HepG2 (cell line): ENCODE results near the gene ANKZF1. TPM values are rescaled to one million over a fixed set of nuclear protein-coding genes. Genes with fewer than 3 reads are reported as not detected.

Experiments used
- ATAC-seq: fragments of 200-7000 bp; cut with Tn5 transposase; 3 replicates; pipeline ENCODE4 v1.9.1; 2020; ENCODE audit warnings: mild to moderate bottlenecking, moderate library complexity
- BruUV-seq: library from RNA; stranded (reverse); fragments of 400-500 nt; replicated peaks from 2 replicates; lab custom pipeline; 2021; lab: Mats Ljungman, UMichigan
- CTCF ChIA-PET: fragments of 300-600 bp; formaldehyde crosslinking; extraction: SDS; loops from one replicate; lab custom pipeline; 2021; ENCODE audit warnings: low total read pairs, inconsistent platforms, low intra/inter-chr PET ratio; lab: Yijun Ruan, JAX
- POLR2A ChIA-PET: fragments of 350-600 bp; sonication (Branson Sonifier 250); formaldehyde crosslinking; loops from one replicate; lab custom pipeline; 2020; ENCODE audit warnings: antibody characterized with exemption, inconsistent platforms; lab: Yijun Ruan, JAX
- DNase-seq: peaks from one replicate; pipeline ENCODE4 v3.0.0-alpha.2; 2015; ENCODE audit warnings: low spot score
- FAIRE-seq: peaks from 3 replicates; lab custom pipeline; 2011; peaks lifted over from hg19 to GRCh38; lab: Jason Lieb, UNC
- H2AFZ ChIP-seq: one replicate; pipeline ENCODE4 v1.6.1; 2011; ENCODE audit warnings: low read length, inconsistent platforms
- H3K27ac ChIP-seq: fragments of 300-600 bp; 3 replicates; pipeline ENCODE4 v1.8.0; 2011; ENCODE audit warnings: mixed run types, mild to moderate bottlenecking, mixed read lengths, low read length, inconsistent platforms; ENCODE audit not compliant: insufficient read depth; ENCODE audit errors: extremely low read length
- H3K27me3 ChIP-seq, 2 experiments: fragments of 200-600 bp in 1 of 2; 2 replicates in 1 of 2; 3 replicates in 1 of 2; pipeline versions ENCODE4 v1.6.0 to v1.8.0; 2011; ENCODE audit warnings: low read length in 2 of 2, mild to moderate bottlenecking in 2 of 2, moderate library complexity in 2 of 2, inconsistent platforms in 1 of 2; ENCODE audit not compliant: insufficient read depth in 2 of 2, control insufficient read depth in 1 of 2
- H3K36me3 ChIP-seq, 2 experiments: fragments of 200-600 bp in 1 of 2; replicated peaks in 1 of 2; 2 replicates in 1 of 2; 3 replicates in 1 of 2; pipeline versions ENCODE4 v1.5.1 to v1.8.0; 2011; ENCODE audit warnings: low read length in 2 of 2, inconsistent platforms in 1 of 2; ENCODE audit not compliant: insufficient read depth in 2 of 2, control insufficient read depth in 1 of 2
- H3K4me1 ChIP-seq: 2 replicates; pipeline ENCODE4 v1.5.1; 2012; ENCODE audit warnings: low read length, inconsistent platforms; ENCODE audit not compliant: insufficient read depth
- H3K4me2 ChIP-seq: 2 replicates; pipeline ENCODE4 v1.6.0; 2011; ENCODE audit warnings: low read depth, low read length, inconsistent platforms
- H3K4me3 ChIP-seq, 3 experiments: fragments of 200-600 bp in 1 of 3; sonication (generic), shearing (Covaris generic) in 1 of 3; replicated peaks in 1 of 3; 2 replicates each; pipeline ENCODE4 v1.5.1; 2011 to 2016; ENCODE audit warnings: low read length in 3 of 3, inconsistent platforms in 2 of 3, low read depth in 2 of 3, mild to moderate bottlenecking in 2 of 3, control low read depth in 1 of 3, mixed read lengths in 1 of 3; ENCODE audit not compliant: insufficient read depth in 1 of 3
- H3K79me2 ChIP-seq: one replicate; pipeline ENCODE4 v1.6.1; 2011; ENCODE audit warnings: low read length, inconsistent platforms; ENCODE audit not compliant: insufficient read depth
- H3K9ac ChIP-seq: 2 replicates; pipeline ENCODE4 v1.6.0; 2011; ENCODE audit warnings: mild to moderate bottlenecking, low read depth, low read length, inconsistent platforms; ENCODE audit not compliant: insufficient read depth
- H3K9me3 ChIP-seq: 2 replicates; pipeline ENCODE4 v1.5.1; 2012; ENCODE audit warnings: mild to moderate bottlenecking, low read length
- H4K20me1 ChIP-seq: 2 replicates; pipeline ENCODE4 v1.6.0; 2011; ENCODE audit warnings: inconsistent platforms, mild to moderate bottlenecking, low read length, moderate library complexity; ENCODE audit not compliant: insufficient read depth
- CREB1 ChIP-seq, 2 experiments: fragments of 450-650 bp in 1 of 2; IDR thresholded peaks; 2 replicates each; pipeline ENCODE4 v1.6.1; 2016 to 2017; ENCODE audit warnings: control low read depth in 1 of 2, mild to moderate bottlenecking in 1 of 2, missing compliant biosample characterization in 1 of 2, missing genetic modification characterization in 1 of 2
- HOXA3 ChIP-seq: sonication (generic); formaldehyde crosslinking; IDR thresholded peaks from 2 replicates; pipeline ENCODE4 v1.5.0; 2020; ENCODE audit warnings: missing genetic modification reagents
- KDM4B ChIP-seq: sonication (generic); formaldehyde crosslinking; IDR thresholded peaks from 2 replicates; pipeline ENCODE4 v1.4.0; 2020; ENCODE audit warnings: missing genetic modification reagents
- MED8 ChIP-seq: sonication (generic); formaldehyde crosslinking; IDR thresholded peaks from 2 replicates; pipeline ENCODE4 v1.8.1; 2023; ENCODE audit warnings: mild to moderate bottlenecking, missing genetic modification reagents; ENCODE audit not compliant: insufficient replicate concordance
- RXRB ChIP-seq: IDR thresholded peaks from 2 replicates; pipeline ENCODE4 v1.6.1; 2016; ENCODE audit warnings: borderline replicate concordance, missing genetic modification reagents, missing compliant biosample characterization
- SALL2 ChIP-seq: sonication (generic); formaldehyde crosslinking; IDR thresholded peaks from 2 replicates; pipeline ENCODE4 v1.8.1; 2023; ENCODE audit warnings: mild to moderate bottlenecking, missing genetic modification reagents, inconsistent platforms
- ZFP36L2 ChIP-seq: sonication (generic); formaldehyde crosslinking; IDR thresholded peaks from 2 replicates; pipeline ENCODE4 v1.4.0; 2020; ENCODE audit warnings: missing genetic modification reagents
- ZNF33A ChIP-seq: sonication (generic); formaldehyde crosslinking; IDR thresholded peaks from 2 replicates; pipeline ENCODE4 v1.5.1; 2020; ENCODE audit warnings: missing genetic modification reagents, mild to moderate bottlenecking, moderate library complexity, borderline replicate concordance
- ZNF672 ChIP-seq: sonication (generic); formaldehyde crosslinking; IDR thresholded peaks from 2 replicates; pipeline ENCODE4 v1.8.1; 2022; ENCODE audit warnings: missing genetic modification reagents
- ZNF782 ChIP-seq: sonication (generic); formaldehyde crosslinking; IDR thresholded peaks from 2 replicates; pipeline ENCODE4 v1.4.0; 2020; ENCODE audit warnings: missing genetic modification reagents, mild to moderate bottlenecking, borderline replicate concordance
- WGBS: methylation state at CpG from one replicate; pipeline ENCODE4 v1.1.6; 2017; ENCODE audit warnings: low lambda C conversion rate; 5-methylcytosine and 5-hydroxymethylcytosine counted together
- in situ Hi-C: cut with HindIII; loops from 2 replicates; pipeline ENCODE4 v1.10.0; 2017; ENCODE audit warnings: low pct_unique_long_range_greater_than_20kb; ENCODE audit not compliant: extremely low pct_ligation_motif_present
- intact Hi-C: fragments of 100-400 bp; cut with micrococcal nuclease; formaldehyde crosslinking; loops from one replicate; pipeline ENCODE4 v1.10.0; 2022; ENCODE audit not compliant: unreplicated experiment
- polyA plus RNA-seq, 8 experiments: library from polyadenylated mRNA; depleted of rRNA in 3 of 8; stranded (reverse) in 7 of 8; unstranded in 1 of 8; fragments of >200 nt; fragmentation: Illumina TruSeq in 4 of 8; extraction: Trizol in 4 of 8; gene quantifications; 2 replicates each; pipeline versions ENCODE4 v1.2.1 to v1.2.3, GENCODE V29; 2011 to 2016; ENCODE audit warnings: low read depth in 4 of 8, missing spikeins in 1 of 8, mixed read lengths in 1 of 8; ENCODE audit not compliant: insufficient read depth in 1 of 8
- total RNA-seq, 5 experiments: library from RNA; depleted of rRNA; stranded (reverse); fragments of >200 nt; fragmentation: Illumina TruSeq; extraction: Trizol; gene quantifications; 2 replicates each; pipeline ENCODE4 v1.2.3, GENCODE V29; 2016; ENCODE audit warnings: low read depth in 1 of 5
- TF ChIP-seq, protein P1 (sequence below): fragments of 450-650 bp; IDR thresholded peaks from 2 replicates; pipeline ENCODE4 v1.6.1; 2016

The ANKZF1 gene
- total and polyA plus RNA-seq, 2 of the 13 experiments (the other 11 are each of a cell fraction or from before 2014, with no cell fraction given): 25.3 to 128 TPM

DNA sequence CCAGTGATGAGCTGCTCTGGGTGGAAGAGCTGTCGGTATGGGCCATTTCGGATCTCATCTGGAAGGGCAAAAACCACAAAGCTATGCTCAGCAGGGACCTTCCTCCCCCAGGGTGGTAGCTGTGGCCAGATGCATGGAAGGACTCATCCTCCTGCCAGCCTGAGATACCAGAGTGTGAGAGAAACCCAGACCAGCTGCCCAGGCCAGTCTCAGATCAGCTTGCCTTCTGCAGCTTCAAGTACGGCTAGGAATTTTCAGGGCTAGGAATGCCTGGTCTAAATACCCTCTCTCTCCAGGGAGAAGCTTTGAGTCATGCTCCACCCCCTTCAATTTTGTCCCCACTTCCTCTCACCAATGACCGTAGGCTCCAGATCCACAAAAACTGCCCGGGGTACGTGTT, 22.1 kb downstream of the ANKZF1 start:
- FAIRE-seq (no peak), DNase-seq (no peak), ATAC-seq (no peak)
- Histone ChIP-seq H4K20me1 (no peaks in the 10 kb centered on the region), H3K4me2 (no peak overlapping the region), H3K27me3 (peaks cover 2 to 33% of the 10 kb centered on the region in 2 experiments; a peak in 4 of 5 replicates), H3K27ac (no peak overlapping the region), H3K9ac (no peak overlapping the region), H3K4me3 (no peak overlapping the region), H3K9me3 (no peaks in the 10 kb centered on the region), H3K4me1 (peaks cover 75% of the 10 kb centered on the region), H3K79me2 (peaks cover 3% of the 10 kb centered on the region), H2AFZ (no peak overlapping the region), H3K36me3 (peaks cover 1 to 13% of the 10 kb centered on the region in 2 experiments; a peak in 4 of 5 replicates)
- TF ChIP-seq KDM4B (CRISPR knock-in tag) (no peak), ZNF782 (no peak), ZNF33A (no peak), RXRB (CRISPR knock-in tag) (no peak), HOXA3 (no peak), SALL2 (no peak), ZFP36L2 (CRISPR knock-in tag) (no peak), MED8 (no peak), CREB1 (IDR thresholded peaks at IDR 0.05) (no peak), CREB1 (CRISPR knock-in tag; IDR thresholded peaks at IDR 0.05) (no peak), ZNF672 (CRISPR knock-in tag) (no peak)
- POLR2A ChIA-PET: interaction anchor here (0.7 to 5.7 kb wide), 4 partner anchors 9 to 44 kb away, joined by 3 to 73 read pairs (median 4); partner anchors contain the start of genes DNAJB2 and ZFAND2B
- 93% methylated on average over 6 of the region's 6 CpGs for WGBS
- intact Hi-C loops (no loop called here), in situ Hi-C loops (no loop called here)
- no TSS peak for BruUV-seq
- CTCF ChIA-PET: no interaction called here

GRCh38 chr2:219252084-219252483, 22.5 kb downstream of the ANKZF1 start:
- H3K4me3 ChIP-seq: no peak overlapping the region
- in situ Hi-C loops: no loop called here
- POLR2A ChIA-PET: interaction anchor here (0.7 to 5.7 kb wide), 4 partner anchors 9 to 44 kb away, joined by 3 to 73 read pairs (median 4); partner anchors contain the start of genes DNAJB2 and ZFAND2B
- FAIRE-seq: no peak
- peaks cover 1 to 13% of the 10 kb centered on the region in 2 experiments; a peak in 4 of 5 replicates for H3K36me3 ChIP-seq
- ATAC-seq: no peak
- H3K4me2 ChIP-seq: no peak overlapping the region
- H2AFZ ChIP-seq: no peak overlapping the region
- TF ChIP-seq, protein P1, sequence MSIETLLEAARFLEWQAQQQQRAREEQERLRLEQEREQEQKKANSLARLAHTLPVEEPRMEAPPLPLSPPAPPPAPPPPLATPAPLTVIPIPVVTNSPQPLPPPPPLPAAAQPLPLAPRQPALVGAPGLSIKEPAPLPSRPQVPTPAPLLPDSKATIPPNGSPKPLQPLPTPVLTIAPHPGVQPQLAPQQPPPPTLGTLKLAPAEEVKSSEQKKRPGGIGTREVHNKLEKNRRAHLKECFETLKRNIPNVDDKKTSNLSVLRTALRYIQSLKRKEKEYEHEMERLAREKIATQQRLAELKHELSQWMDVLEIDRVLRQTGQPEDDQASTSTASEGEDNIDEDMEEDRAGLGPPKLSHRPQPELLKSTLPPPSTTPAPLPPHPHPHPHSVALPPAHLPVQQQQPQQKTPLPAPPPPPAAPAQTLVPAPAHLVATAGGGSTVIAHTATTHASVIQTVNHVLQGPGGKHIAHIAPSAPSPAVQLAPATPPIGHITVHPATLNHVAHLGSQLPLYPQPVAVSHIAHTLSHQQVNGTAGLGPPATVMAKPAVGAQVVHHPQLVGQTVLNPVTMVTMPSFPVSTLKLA: 0 out of 2 replicates have a peak, but pooled peaks have one; percentile 28
- no peak for TF ChIP-seq HOXA3
- TF ChIP-seq, all 625 proteins: peak for 1
- Histone ChIP-seq H3K27ac (no peak overlapping the region), H3K27me3 (peaks cover 2 to 35% of the 10 kb centered on the region in 2 experiments; a peak in 4 of 5 replicates), H3K9me3 (no peaks in the 10 kb centered on the region), H3K9ac (no peak overlapping the region), H3K79me2 (no peaks in the 10 kb centered on the region), H4K20me1 (no peaks in the 10 kb centered on the region), H3K4me1 (peaks cover 71% of the 10 kb centered on the region)
- intact Hi-C loops: no loop called here
- no peak for DNase-seq
- 77% methylated on average over 5 of the region's 5 CpGs for WGBS
- CTCF ChIA-PET: interaction anchor here (0.6 kb wide), 1 partner anchor 40 kb away, joined by 3 read pairs; no protein-coding TSS in a partner anchor
- no TSS peak for BruUV-seq
